ENCODE measurements around the gene RAP1GAP2.

RAP1GAP2 gene

DNA sequence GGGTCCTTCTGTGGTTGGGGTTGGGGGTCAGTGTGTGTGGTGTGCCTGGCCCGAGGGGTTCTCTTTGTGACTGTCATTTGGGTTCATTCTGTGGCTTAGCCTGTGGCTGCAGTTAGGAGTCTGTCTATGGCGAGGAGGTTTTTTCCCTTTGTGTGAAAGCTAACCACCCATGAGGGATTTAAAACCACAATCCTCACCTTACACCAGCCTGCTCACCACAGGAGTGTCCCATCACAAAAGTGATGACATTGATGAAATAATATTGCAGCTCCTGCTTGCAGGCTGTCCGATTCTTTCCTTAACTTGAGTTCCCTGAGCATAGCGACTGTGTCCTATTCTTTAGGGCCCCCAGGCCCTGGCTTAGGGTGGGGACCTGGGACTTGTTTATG, 113.6 kb downstream of the RAP1GAP2 start:
- DNase-seq (ENCODE audit: low read depth, low spot score): no peak

DNA sequence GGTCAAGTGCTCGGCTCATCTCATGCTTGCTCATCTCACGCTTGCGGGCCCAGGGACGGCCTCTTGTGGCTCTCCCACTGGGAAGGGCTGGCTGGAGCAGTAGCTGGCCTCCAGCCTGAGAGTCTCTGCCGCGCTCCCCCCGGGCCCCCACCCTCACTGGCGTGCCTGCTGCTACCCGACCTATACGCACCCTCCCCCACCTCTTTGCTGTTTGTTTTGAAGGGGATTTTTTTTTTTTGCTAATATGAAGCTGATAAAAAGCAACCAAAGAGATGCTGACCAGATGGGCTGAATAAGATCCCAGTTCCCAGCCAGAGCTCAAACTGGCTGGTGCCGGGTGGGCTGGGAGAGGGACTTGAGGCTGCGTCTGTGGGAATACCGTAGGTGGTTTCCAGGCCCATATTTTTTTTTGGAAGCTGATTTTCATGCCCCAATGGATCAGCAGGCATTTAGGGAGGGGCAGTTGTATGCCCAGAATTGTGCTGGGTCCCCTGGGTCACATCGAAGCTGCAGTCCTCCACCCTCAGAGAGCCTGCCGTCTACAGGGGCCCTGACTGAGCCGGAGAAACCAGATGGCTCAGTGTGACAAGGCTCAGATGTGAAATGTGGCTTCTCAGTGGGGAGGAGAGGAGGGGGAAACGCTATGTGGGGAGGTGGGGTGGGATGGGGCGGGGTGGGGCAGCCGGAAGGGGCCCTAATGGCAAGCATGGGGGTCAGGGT, 115.0 kb downstream of the RAP1GAP2 start:
- no peak for DNase-seq (ENCODE audit: low read depth, low spot score)

DNA sequence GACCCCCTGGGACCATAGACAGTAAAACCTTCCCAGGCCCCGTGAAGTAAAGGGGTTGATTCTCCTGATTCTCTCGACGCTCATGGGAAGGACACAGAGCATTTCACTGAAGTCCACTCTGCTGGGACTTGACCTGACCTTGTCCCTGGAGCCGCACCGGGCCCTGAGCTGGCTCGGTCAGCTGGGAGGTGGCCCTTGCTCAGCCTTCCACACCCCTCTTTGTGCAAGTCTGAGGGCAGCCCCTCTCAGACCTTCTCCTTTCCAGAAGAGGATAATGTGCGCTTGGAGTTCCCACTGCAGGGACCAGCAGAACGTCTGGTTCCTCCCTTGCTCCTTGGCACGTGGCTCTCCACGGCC, 115.5 kb downstream of the RAP1GAP2 start:
- DNase-seq (ENCODE audit: low read depth, low spot score): no peak

DNA sequence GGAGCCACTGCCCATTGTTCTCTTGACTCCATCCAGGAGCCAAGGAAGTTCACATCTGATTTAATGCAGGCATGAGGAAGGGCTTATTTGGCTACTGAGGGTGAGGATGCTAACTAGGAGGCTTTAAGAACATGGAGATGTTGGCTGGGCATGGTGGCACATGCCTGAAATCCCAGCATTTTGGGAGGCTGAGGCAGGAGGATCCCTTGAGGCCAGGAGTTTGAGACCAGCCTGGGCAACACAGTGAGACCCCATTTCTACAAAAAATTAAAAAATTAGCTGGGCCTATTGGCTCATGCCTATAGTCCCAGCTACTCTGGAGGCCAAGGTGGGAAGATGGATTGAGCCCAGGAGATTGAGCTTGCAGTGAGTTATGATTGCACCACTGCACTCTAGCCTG, 116.5 kb downstream of the RAP1GAP2 start:
- DNase-seq (ENCODE audit: low read depth, low spot score): no peak

DNA sequence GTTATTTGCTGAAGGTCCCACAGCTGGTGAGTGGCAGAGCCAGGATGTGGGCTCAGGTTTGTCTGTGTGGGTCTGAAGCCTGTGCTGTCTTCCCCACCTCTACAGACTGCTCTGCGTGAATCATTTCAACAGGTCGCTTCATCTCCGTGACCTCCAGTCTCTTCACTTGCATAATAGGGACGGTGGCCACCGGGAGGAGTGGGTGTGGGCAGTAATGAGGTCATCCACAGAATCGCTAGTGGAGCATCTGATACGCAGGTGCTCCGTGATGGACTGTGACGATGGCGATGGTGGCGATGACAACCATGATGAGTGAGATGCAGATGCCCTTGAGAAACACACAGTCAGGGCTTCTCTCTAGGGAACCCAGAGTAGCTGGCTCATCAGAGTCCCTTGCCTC, 120.2 kb downstream of the RAP1GAP2 start:
- DNase-seq (ENCODE audit: low read depth, low spot score): no peak

DNA sequence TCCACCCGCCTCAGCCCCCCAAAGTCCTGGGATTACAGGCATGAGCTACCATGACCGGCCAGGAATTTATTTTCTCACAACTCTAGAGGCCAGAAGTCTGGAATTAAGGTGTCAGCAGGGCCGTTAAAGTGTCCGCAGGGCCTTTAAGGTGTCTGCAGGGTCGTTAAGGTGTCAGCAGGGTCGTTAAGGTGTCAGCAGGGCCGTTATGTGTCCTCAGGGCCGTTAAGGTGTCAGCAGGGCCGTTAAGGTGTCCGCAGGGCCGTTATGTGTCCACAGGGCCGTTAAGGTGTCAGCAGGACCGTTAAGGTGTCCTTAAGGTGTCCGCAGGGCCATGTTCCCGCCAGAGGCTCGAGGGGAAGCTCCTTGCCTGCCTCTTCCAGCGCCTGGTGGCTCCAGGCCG, 125.2 kb downstream of the RAP1GAP2 start:
- peak; percentile 58 for DNase-seq (ENCODE audit: low read depth, low spot score)

DNA sequence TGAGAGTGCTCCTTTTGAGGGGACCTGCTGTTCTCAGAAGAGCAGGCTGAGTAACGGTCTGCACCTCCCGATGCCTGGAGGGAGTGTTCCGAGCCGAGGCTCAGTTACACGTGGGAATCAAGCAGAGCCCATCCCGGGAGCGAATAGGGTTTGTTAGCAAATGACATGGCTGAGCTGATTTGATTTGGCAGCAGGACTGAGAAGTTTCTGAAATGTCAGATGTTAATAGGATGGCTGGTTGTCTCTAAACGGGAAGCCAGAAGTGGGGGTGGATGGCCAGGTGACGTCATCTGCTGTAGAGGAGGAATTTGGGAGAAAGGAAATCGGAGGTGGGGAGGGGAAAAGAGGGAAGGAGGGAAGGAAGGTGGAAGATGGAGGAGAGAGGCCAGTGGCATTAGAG, 128.0 kb downstream of the RAP1GAP2 start:
- DNase-seq (ENCODE audit: low read depth, low spot score): peak; percentile 46

DNA sequence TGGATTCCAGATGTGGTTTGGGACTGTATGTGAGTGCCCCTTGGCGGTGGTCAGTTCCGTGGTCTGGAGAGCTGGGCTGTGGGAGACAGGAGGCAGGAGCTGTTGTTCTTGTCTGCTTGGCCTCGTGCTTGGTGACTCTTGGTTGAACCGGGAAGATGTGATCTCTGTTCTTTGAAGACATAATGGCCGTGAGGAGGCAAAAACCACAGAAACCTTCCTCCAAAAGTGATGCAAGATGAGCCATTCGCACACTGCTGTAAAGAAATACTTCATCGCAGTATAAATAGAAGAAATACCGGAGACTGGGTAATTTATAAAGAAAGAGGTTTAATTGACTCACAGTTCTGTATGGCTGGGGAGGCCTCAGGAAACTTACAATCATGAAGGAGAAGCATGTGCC, 128.8 kb downstream of the RAP1GAP2 start:
- DNase-seq (ENCODE audit: low read depth, low spot score): no peak

DNA sequence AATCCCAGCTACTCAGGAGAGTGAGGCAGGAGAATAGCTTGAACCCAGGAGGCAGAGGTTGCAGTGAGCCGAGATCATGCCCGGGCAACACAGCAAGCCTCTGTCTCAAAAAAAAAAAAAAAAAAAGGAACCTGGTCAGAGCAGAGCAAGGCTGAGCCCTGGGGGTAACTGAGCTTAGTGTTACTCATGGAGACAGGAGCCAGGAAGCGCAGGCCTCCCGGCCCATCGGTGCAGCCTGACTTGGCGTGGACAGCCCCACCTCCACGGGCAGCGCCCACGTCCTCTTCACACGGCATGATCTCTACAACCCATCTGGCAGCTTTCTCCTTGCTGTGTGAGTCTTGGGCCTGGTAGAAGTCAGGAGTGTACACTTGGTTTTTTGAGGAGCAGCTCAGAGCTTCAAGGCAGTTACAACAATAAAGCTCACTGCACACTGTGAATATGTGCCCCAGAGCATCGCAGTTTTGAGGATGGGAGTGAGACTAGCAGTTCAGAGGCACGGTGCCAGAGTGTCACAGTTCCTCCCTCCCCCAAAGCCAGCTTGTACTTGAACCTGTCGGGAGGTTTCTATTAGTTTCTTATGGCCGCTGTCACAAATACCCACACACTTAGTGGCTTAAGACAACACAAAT, 129.9 kb downstream of the RAP1GAP2 start:
- DNase-seq (ENCODE audit: low read depth, low spot score): peak; percentile 49

DNA sequence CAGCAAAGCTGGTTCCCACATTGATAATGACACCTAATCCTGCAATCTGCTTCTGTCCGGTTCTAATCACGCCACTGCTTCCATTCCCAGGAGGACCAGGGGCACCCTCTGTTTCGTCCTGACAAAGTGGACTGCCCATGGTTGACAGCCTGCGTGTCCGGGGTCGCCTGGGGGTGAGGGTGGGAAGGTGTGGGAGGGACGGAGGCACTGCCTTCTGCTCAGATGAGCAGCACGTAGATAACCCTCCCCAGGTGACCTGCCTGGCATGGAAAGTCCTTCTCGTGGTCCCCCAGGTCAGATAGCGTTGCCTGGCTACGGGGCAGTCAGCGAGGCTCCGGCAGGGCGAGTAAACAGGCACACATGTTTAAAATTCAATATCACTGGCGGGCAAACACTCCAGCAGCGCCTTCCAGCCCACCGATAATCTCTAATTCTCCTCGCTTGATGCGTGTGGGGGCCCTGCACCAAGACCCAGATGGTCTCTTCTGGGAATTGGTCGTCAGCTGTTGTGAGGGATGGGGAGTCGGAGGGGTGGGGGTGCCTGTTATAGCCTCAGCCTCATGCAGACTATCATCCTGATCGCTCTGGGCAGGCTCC, 132.2 kb downstream of the RAP1GAP2 start:
- no peak for DNase-seq (ENCODE audit: low read depth, low spot score)

DNA sequence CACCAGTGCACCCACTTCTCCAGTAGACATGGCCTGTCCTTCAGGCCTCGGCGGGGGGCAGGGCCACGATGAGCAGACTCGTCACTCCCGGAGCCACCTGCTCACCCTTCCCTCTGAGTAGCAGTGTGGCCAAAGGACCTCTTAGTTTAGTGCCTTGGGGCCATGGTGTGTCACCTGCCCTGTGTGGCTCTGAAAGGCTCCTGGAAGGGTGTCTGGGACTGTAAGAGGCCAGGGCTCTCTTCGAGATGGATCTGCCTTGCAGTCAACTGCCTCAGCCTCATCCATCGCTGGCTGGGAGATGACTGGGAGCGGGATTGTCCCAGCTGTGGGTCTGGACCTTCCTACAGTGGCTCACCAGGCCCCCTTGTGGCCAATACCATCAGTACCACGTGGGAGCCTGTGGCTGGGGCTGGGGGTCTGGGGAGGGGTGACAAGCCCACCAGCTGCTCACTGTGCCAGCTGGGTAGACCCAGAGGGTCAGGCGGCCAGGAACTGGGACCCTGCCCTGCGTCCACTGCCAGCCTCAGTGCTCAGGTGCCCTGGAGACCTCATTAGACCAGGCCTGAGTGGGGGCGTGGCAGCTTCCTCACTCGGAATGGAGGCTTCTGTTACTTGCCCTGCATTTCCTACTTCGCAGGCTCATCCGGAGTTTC, 133.8 kb downstream of the RAP1GAP2 start:
- peak; percentile 80 for DNase-seq (ENCODE audit: low read depth, low spot score)

DNA sequence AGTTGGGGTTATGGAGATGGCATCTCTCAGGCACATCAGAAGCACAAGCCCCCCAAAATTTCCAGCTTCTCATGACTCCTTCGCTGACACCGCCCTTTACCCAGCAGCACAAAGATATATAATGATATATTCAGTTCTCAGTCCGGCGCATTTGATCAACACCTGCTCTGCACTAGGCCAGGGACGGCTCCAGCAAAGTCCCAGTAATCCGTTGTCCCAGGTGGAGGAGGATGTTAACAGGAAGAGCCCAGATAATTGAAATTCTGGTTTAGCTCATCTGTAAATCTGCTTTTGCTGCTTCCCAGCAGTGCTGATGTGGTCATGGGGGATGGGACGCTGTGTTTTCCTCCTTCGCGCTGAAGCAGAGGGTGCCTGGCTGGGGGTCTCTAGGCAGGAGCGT, 135.6 kb downstream of the RAP1GAP2 start:
- no peak for DNase-seq (ENCODE audit: low read depth, low spot score)

DNA sequence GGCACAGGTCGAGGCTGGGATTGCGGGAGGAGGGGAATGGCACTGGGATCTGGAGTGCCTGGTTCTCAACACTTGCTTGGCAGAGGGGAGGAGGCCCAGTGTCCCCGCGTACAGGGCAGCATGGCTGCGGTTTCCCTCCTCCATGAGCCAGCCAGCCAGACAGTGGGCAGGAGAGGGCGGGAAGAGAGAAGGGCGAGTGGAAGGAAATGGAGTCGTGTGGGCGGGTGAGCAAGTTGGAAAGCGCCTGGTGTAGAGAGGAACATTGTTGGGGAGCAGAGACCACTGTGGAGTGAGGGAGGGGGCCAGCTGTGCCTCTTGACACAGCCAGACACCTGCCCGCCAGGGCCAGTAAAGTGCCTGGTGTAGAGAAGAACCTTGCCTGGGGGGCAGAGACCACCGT, 136.7 kb downstream of the RAP1GAP2 start:
- DNase-seq (ENCODE audit: low read depth, low spot score): no peak

DNA sequence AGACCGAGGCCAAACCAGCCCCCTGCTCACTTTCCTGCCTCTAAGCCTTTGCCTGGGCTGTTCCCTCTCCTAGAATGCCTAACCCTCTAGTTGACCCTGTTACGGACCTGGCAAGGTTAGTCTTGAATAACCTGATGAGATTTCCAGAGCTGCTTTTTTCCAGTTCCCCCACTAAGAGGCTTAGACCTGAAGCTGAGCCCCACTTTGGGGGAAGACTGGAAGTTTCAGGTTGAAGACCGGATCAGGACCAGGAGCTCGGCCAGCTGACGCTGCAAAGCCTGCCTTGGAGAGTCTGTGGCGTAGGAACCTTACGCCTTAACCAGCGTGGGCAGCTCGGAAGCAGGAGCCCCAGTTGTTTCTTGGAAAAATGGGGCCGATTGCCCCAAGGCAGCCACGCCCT, 137.4 kb downstream of the RAP1GAP2 start:
- no peak for DNase-seq (ENCODE audit: low read depth, low spot score)

DNA sequence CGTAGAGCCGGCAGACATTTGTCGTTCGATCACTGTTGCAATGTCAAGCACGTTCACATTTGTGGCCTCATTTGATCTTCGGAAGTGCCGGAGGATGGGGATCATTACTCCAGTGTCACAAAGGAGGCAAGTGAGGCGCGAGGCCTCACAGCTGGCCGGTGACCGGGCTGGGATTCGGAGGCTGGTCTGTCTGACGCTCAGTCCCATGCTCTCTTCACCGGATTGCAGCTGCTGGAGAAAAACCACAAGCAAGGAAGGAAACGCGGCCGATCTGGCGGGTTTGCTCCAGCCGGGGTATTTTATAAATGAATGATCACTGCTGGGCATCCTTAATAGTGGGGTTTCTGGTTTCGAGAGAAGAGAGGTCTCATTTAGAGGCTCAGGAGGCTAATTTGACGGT, 139.4 kb downstream of the RAP1GAP2 start:
- no peak for DNase-seq (ENCODE audit: low read depth, low spot score)

DNA sequence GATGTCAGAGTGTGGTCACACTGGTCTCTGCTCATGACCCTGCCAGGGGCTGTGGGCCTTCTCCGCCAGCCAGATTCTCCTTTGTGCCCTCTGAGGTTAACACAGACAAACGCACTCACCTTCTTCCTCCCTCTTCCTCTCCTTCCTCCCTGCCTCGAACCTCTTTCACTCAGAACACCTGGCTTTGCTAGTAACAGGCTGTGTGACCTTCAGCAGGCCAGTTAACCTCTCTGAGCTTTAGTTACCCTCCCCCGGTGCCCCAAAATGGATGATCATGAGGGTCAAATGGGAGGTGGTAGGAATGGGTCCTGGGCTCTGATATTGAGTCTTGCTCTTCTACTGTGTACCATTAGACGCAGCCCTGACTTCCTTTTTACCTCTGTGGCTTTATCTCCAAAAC, 140.1 kb downstream of the RAP1GAP2 start:
- DNase-seq (ENCODE audit: low read depth, low spot score): no peak

DNA sequence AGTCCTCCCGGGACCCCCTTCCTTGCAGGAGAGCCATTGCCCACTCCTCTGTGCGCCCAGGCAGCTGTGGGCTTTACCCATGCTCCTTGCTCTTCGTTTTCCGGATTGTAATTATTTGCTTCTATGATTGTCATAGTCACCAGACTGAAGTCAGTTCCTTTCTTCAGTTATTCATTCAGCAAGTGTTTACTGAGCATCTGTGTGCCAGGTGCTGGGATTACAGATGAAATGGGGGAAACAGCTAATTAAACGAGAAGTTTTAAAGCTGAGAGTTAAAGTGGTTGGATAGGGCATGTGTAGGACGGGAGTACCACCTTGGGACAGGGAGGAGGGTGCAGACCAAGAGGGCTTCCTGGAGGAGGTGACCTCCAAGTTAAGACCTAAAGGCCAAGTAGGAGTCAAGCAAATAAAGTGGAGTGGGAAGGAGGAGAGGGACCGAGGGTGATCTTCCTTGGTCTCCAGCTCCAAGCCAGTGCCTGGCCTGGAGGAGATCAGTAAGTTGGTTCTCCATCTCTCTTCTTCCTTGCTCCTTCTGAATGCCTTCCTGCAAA, 140.6 kb downstream of the RAP1GAP2 start:
- DNase-seq (ENCODE audit: low read depth, low spot score): no peak

DNA sequence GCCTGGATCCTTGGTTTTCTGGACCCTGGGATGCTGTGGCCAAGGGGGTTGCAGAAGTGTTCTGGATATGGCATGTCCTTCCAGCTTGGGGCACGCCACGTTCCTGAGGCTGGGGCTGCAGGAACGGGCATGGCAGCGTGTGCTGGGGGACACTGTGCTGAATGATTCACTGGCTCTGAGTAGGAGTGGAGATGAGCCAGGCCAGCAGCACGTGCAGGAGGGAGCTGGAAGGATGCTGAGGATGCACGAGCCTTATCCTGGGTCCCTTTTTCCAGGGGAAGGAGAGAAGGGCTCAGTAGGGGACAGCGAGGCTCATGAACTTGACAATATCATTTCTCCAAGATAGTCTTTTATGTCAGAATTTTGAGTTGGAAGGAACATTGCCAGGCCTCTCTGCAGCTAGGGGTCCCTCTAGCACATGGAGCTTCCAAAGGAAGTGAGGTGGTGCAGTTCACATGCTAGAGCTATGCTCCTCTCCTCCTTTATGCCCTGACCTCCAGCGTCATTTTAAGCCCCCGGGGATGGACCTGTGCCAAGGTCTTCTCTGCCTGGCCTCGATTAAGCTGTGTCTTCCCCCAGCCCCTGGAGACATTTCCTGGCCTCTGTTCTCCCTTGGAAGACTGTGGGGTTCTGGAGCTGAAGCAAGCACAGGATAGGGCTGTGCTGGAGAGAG, 141.2 kb downstream of the RAP1GAP2 start:
- DNase-seq (ENCODE audit: low read depth, low spot score): no peak

DNA sequence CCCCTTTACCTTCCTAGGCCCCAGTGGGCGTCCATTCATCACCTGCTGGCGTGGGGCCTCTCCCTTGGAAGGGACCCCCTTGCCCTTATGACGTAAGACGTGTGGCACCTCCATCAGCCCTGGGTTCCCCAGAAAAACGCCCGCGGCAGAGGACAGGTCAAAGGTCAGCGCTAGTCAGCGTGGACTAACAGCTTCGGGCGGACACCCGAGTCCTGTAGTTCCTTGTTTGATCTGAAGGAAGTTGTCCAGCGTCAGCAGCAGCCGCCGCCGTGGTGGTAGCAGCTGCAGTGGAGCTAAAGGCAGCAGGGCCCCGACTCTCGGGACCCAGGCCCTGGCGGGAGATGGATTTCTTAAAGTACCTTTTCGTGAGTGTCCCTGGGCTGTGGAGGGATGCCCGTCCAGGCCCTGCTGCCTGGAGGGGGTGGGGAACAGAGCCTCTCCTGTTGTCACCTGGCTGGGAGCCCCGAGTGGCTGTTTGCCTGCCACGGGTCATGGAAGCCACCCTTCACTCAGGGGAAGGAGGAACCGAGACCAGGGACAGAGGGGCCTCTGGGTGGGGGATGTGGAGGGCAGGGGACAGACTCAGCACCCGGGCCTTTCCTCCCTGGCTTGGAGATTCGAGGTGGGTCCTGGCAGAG, 143.6 kb downstream of the RAP1GAP2 start:
- DNase-seq (ENCODE audit: low read depth, low spot score): no peak

DNA sequence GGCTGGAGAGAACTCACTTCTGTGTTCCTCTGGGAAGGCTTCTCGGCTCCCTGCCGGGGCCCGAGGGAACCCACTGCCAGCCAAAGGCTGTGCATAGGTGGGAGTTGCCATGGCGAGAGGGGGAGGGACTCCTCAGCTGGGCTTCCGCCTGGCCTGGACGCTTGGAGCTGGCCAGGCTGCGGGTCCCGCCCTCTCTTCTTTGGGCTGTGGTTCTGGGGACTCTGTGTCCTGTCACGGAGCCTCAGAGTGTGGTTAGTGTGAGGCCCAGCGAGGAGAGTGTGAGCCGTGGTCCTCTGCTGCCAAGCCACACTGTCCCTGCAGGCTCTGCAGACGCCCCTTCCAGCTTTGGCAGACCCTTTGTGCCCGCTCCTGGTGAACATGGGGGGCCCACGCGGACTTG, 144.1 kb downstream of the RAP1GAP2 start:
- peak; percentile 47 for DNase-seq (ENCODE audit: low read depth, low spot score)

DNA sequence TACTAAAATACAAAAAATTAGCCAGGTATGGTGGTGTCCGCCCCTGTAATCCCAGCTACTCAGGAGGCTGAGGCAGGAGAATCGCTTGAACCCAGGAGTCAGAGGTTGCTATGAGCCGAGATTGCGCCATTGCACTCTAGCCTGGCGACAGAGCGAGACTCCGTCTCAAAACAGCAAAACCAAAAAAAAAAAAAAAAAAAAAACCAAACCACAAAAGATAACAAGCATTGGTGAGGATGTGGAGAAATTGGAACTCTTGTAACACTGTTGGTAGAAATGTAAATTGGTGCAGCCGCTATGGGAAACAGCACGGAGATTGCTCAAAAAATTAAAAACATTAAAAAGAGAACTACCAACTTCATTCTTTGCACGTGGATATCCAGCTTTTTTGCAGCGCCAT, 147.7 kb downstream of the RAP1GAP2 start:
- DNase-seq (ENCODE audit: low read depth, low spot score): no peak

All from ELF-1 (cell line).